ENCODE results near the gene STX16.

STX16 gene

DNA sequence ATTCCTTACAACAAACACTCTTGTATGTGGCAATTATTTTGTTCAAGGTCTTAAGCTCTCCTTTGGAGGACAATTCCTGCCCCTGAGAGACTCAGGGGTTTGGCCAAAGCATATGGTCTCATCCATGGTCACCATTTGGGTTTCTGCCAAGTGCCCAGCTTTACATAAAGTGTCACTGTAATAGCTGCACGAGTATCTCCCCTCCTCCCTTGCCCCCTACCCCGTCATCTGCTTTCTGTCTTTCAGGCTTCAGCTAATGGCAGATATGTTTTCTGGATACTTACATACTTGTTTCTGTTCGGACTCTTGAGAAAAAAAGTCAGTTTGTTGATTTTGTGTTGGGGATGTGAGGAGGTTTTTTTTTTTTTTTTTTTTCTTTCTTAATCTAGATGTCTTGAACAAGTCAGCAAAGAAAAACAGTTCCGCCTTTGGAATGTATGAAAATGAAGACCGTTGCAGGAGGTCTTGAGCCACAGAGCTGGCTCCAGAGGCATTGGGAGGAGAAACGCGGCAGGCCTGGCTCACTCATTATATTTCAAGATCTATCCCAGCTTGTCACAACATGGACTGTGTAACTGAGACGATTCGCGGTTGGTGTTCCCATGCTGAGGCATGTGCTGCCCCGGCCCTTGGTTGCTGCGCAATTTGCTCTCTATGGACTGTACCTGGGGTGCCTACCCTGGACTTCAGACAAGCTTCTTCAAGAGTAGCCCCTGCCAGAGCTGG lies 32.6 kb upstream of the STX16 start:
- H3K4me3 ChIP-seq (ENCODE audit: low read depth, low read length), result no peak overlapping the region

DNA sequence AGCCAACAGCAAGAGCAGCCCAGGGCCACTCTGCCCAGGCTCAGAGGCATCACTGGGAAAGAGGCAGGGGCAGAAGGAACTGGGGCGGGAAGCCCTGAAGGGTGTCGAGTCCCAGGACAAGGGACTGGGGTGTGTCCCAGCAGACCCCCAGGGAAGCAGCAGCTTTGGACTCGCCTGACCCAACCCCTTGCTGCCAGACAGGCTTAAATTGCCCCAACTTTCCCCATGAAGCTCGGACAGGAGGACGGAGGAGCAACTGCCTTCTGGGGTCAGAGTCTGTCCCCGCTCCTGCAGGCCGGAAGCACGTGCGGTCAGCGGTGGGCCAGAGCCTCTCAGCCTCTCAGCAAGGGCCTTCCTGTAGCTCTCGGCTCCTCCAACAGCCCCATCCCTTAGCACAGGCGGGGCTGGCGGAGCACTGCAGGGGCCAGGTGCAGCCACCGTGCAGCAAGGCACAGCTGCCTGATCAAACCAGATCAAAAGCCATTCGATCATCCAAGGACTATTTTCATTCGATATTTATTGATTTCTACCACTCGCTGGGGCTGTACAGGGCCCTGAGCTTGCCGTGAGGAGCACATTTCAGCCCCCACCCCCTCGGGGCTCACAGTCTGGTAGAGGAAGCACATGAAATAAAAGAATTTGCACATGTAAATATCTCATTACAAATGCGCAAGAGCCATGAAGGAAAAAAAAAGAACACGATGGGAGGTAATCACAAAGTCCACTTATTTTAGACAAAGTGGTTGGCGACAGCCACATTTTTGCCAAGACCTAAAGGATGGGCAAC lies 31.8 kb upstream of the STX16 start:
- no peak overlapping the region for H3K4me3 ChIP-seq (ENCODE audit: low read depth, low read length)

DNA sequence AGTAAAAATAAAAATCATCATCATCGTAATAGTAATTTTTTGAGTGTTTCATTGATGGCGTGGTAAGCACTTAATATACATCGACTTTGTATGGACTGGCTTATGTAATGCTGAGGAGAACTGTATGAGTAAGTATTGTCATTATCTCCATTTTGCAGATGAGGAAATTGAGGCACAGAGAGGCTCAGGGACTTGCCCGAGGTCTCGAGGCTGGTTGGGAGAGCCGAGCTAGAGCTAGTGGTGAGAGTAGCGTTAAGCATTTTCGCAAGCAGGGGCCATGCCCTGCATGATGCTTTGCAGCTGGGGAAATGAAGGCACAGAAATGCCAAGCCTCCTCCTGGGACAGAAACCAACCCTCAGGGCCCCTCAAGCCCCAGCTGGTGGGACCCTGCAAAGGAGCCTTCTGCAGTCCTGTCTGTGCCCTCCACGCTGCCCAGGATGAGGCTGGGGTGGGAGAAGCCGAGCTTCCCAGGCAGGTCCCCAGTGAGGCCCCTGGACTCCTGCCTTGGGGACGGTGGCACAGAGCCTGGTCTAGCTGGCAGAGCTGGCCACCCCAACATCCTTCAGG lies 31.1 kb upstream of the STX16 start:
- no peak overlapping the region for H3K4me3 ChIP-seq (ENCODE audit: low read depth, low read length)

DNA sequence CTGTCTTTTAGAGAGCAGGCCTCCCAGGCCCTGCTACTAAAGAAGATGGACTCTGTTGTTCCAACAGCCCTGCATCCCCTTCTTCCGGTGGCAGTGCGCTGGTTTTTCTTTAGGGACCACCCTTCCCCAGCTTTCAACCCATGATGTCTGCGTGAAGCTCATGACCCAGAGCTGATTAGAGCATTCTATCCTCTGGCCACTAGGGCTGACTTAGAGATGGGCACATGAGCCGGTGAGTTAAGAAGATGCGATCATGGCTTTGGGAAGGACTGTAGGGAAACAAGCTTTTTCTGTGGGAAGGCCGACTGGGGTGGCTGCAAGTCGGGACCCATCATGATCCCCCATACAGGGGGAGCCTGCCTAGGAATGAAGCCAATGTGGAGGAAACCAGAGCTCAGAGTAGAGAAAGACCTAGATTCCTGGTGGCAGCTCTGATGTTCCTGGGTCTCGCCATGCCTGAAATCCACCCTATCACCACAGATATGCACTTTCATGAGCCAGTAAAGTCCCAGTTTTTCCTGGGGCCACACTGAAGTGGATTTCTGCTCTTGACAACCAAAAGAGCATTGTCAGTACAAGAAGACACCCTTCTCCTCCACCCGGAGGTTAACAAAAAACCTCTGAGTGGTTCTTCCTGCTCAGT lies 29.1 kb upstream of the STX16 start:
- H3K4me3 ChIP-seq (ENCODE audit: low read depth, low read length), result no peak overlapping the region

DNA sequence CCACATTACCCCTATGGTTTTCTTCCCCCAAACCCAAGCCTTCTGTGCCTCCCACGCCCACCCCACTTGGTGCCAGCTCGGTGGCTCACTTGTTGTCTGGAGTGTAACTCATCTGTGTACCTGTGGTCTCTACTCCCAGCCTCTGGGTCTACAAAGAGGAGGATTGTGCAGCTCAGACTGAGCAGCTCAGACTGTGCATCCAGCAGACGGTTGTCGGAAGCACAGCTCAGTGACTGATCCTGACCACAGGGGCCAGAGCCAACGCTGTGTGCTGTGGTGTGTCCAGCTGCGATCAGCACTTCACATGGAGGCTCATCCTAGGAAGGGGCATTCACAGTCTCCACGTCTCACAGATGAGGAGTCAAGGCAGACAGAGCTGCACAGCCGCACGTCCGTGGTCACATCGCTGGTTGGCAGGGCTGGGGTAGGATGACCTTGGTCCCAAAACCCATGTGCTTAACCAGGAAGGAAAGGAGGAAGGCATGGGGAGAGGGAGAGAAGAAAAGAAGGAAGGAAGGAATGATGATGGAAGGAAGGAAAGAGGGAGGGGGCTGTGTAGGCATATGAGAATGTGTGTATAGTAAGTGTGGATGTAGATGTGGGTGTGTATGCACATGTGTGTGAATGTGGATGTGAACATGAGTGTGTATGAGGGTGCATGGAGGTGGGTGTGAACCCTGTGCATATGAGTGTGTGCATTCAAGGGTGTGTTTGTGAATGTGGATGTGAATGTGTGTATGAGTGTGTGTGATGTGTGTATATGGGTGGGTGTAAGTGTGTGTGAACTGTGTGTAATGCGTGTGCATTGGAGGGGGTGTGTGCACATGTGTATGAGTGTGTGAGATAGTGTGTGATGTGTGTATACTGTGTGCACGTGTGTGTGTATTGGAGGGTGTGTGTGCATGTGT lies 28.2 kb upstream of the STX16 start:
- H3K4me3 ChIP-seq (ENCODE audit: low read depth, low read length), result no peak overlapping the region

DNA sequence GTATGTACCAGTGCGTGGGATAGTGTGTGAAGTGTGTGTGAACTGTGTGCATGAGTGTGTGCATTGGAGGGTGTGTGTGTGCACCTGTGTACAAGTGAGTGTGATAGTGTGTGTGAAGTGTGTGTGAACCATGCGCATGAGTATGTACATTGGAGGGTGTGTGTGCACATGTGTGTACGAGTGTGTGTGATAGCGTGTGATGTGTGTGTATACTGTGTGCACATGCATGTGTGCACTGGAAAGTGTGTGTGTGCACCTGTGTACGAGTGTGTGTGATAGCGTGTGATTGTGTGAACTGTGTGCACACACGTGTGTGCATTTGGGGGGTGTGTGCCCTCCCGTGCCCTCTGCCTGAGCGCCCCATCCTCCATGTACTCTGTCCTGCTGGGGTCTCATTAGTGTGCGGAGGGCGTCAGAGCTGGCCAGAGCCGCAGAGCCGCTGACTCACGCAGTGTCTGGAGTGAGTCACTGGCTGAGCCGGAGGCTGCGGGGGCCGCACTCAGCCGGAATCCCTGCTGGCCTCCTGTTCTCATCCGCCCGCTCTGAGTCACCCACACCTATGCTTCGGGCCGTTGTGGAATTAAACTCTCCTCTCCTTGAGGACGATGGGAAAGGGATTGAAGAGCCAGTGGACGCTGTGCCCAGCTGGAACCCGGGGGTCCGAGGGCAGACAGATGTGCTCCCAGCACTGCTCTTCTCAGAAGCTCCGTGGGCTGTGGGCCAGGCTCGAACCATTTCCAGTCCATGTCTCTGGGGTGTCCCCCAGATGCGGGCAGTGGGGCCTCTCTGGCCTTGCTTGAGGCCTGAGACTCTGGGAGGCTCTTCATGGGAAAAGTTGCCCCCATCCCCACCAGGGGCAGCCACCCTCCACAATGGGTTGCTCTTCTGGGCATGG lies 27.3 kb upstream of the STX16 start:
- no peak overlapping the region for H3K4me3 ChIP-seq (ENCODE audit: low read depth, low read length)

DNA sequence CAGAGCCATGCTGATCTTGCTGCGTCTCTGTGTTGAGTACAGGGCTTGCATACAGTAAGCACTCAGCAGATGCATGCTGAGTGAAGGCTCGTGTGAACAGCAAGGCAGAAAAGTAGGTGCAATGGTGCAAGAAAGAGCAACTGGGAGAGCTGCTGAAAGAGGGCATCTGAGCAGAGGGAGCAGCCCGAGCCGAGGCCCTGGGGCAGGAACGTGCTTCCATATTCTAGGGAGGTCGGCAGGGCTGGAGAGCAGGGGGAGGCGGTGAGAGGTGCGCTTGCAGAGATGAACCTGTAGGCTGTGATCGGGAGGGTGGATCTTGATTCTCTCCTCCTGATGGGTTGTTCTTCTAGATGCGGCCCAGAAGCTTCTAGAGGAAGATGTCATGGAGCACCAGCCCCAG lies 26.4 kb upstream of the STX16 start:
- H3K4me3 ChIP-seq (ENCODE audit: low read depth, low read length), result no peak overlapping the region

DNA sequence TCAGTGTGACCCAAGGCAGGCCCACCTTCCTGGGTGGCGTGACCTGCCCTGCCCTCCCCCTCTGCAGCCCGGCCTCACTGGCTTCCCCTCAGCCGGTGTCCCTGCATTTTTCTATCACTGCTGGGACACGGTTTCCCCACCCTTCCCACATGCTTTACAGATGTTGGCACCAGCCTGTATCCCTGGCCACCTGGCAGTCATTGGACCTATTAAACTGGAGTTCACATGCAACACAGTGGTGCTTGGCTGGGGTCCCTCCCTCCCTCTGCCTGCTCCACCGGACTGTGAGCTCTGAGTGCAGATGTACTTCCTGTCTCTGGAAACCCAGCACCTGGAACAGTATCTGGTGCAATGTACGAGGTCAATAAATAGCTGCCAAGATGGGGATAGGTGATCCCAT lies 25.5 kb upstream of the STX16 start:
- no peak overlapping the region for H3K4me3 ChIP-seq (ENCODE audit: low read depth, low read length)

DNA sequence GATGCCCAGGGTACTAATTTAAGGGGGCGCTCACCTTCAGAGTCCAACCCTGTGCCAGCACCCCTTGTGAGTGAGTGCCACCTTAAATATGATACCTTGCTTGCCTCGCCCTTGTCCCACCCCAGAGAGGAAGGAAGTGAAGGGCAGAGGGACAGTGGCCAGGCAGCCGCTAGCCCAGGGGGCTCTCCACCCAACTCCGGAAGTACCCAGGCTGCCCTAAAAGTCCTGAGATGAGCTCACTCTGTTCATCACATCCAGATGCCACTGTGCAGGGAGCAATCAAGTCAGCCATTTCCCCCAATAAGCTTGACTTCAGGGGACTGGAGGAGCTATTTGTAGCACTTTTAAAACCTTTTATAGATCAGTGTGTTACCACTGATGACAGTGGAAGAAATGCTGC lies 25.0 kb upstream of the STX16 start:
- H3K4me3 ChIP-seq (ENCODE audit: low read depth, low read length), result no peak overlapping the region

DNA sequence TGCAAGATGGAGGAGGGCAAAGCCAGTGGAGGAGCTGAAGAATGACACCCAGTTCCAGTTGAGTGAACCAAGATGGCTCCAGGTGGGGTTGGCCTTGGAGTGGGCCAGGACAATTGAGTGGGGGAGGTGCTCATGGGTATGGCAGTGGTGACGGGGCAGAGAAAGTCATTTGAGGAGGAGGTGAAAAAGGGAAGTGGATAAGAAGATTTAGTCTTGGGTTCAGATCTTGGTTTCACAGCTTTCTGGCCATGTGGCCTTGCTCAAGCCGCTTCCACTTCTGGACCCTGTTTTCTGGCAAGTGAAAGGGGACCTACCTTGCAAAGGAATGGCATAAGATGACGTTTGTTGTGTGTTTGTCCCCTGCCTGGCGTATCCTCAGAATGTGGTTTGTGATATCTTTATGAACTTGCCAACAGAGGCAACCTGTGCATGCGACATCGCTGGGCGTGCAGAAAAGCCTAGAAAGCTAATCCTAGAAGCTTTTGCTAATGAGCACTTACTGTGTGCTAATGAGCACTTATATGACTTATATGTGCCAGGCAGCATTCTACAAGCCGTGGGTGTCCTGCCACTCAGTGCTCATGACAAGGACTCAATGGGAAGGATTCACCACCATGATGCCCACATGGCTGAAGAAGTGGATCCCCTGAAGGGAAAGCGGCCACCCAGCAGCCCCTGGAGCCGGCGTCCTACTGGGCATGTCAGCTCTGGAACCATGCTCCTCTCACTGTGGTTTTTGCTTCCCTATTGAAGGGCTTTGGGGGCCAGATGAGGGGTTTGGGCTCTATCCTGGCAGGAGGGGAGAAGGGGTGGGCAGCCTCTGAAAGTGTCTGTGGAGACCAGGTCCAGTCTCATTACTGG lies 23.6 kb upstream of the STX16 start:
- no peak overlapping the region for H3K4me3 ChIP-seq (ENCODE audit: low read depth, low read length)

DNA sequence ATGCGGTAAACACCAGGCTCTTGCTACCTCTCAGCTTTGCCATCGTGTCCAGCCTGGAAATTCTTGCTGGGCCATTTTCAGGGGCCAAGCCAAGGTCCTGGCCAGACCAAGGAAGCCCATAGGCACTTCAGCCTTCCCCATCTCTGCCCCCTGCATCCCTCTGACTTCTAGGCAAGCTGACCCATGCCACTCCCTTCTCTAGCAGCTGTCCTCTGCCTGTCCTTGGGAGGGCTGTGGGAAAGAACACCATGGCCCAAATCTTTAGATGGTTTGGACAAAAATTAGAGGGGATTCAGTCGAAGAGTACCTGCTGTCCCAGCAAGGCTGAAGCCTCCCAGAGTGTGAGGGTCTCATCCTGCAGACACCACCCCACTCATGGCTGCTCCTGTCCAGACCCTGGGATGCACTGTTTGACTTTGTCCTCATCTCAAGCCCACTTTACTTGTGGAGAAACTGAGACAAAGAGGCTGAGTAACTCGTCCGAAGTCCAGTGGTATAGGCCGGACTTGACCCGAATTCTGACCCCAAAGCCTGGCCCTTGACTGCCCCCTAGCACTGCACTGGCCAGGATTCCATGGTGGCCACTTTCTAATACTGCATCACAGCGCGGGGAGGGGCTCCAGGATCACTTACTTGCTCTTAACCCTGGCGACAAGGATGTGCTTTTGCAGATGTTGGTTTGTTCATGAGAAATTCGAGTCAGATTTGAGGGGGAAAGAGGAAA lies 22.4 kb upstream of the STX16 start:
- no peak overlapping the region for H3K4me3 ChIP-seq (ENCODE audit: low read depth, low read length)

DNA sequence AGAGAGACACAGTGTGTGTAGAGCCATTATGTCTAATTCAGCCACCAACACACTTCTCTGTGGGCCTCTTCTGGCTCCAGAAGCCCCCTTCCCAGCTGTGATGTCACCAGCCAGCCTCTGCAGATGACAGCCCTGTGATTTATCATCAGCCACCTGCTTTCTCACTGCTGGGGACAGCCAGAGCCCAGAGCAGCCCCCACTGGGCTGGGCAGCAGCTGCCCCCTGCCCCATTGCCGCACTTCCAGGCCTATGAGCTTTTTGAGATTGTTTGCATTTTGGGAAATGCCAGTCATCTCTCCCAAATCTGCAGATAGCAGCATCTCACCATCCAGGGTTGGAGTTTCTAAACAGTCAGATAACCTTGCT lies 21.9 kb upstream of the STX16 start:
- H3K4me3 ChIP-seq (ENCODE audit: low read depth, low read length), result no peak overlapping the region

DNA sequence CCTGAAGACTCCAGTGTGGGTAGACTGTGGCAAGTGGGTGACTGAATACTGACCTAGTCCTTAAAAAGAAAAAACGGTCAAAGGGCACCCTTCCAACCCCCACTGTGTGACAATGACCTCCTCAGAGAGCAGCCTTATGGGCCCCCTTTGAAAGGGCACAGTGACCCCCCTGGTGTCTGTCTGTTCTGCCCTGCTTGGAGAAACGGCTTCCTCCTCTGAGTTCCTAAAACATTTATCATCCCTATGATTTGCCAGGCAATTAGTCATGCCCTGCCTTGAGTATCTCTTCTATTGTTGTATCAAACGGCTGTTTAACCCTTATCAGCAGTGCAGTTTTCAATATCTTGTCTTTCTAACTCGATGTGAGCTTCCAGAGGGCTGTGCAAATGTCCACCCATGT lies 21.0 kb upstream of the STX16 start:
- H3K4me3 ChIP-seq (ENCODE audit: low read depth, low read length), result no peak overlapping the region

DNA sequence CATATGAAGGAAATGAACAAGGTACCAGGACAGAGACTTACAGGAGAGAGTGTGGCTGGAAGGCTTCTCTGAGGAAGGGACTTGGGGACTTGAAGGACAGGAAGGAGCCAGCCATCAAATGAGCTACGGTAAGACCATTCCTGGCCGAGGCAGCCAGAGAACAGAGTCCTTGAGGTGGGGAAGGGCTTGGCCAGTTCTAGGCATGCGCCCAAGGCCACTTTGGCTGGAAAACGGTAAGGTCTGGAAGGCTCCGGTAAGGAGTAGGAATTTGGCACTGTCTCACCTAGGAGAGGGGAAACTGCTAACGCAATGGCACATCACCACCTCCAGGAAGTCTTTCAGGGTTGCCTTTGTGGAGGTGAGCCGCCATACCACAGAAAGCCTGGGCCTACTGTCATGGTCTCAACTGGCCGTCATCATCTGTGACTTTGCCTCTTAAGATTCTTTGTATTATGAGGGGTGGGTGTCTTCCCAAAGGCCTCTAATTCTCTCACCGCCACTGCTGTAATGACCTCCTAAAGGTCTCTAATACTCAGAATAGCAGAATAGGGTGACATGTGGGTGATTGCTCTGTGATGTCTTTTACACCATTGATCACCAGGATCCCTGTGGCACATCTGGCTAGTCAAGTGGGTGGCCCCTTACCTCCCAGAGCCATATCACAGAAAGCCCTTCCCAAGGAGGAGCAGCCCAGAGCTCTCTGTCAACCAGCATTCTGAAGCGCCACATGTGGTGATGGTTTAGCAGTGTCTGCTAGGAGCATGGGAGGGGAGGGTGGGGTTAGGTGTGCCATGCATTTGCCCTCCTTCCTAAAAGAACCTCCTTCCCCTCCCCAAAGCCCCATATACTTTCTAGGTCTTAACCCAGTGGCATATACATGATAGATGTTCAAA lies 17.7 kb upstream of the STX16 start:
- H3K4me3 ChIP-seq (ENCODE audit: low read depth, low read length), result no peak overlapping the region

DNA sequence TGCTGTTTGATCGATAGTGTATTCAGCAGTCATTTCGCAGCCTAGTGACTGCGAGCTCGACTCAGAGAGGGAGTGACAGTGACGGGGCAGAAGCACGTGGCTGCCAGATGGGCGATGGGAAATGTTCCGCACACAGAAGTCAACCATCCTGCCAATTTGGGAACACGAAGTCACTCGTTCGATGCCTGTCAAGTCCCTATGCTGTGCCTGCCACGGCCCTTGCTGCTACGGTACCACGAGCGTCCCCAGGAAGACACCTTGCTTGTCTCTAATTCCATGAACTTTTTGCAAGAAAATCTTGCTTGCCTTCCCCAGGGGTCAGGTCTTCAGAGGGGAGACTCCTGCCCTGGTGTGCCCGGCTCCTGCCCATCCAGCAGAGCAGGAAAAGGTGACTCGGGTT lies 17.0 kb upstream of the STX16 start:
- H3K4me3 ChIP-seq (ENCODE audit: low read depth, low read length), result no peak overlapping the region

DNA sequence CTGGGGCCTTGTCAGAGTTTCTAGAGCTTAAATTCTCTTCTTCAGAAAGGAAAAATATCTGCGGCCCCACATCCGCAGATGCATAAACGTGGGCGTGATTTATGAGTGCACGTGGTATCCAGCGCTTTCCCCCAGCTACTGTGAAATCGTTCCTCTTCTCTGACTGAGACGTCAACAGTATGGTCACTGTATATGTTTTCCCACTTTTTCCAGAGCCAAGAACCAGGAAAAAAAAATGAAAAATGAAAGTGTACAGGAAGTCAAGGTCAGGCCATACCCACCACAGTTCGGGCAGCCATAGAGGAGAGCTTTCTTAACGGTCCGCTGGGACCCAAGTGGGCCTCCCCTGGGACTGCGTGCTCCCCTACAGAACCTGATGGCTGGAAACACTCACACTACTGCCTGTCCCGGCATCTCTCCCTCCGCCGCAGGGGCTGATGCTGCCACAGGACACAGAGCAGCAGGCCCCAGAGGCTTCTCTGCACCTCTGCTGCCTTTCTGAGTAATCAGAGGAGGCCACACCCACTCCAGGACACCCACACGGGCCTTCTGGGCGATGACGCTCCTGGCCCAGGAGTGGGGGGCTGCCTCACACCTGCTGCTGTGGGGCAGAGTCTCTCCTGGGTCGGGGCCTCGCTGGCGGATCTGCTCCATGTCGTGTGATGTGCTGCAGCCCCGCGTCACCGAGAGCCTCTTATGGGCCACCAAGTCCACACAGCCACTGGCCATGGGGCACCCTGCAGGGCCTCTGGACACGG lies 16.4 kb upstream of the STX16 start:
- no peak overlapping the region for H3K4me3 ChIP-seq (ENCODE audit: low read depth, low read length)

DNA sequence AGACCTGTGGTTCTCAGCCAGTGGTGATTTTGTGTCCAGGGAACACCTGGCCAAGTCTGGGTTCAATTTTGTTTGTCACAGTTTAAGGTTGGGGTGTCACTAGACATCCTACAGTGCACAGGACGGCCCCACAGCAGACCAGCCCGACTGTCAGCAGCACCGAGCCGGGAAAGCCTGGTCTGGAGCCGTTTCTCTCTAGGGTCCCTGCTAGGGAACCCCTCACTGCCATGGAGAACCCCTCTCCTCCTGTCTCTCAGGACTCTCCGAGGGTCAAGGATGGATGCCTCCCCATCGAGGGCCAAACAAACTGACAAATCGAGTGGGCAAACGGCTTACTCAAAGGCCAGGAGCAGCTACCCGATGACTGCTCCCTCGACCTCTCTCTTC lies 15.8 kb upstream of the STX16 start:
- H3K4me3 ChIP-seq (ENCODE audit: low read depth, low read length), result no peak overlapping the region
